ENCODE data around the gene DUOX2.

DNA sequence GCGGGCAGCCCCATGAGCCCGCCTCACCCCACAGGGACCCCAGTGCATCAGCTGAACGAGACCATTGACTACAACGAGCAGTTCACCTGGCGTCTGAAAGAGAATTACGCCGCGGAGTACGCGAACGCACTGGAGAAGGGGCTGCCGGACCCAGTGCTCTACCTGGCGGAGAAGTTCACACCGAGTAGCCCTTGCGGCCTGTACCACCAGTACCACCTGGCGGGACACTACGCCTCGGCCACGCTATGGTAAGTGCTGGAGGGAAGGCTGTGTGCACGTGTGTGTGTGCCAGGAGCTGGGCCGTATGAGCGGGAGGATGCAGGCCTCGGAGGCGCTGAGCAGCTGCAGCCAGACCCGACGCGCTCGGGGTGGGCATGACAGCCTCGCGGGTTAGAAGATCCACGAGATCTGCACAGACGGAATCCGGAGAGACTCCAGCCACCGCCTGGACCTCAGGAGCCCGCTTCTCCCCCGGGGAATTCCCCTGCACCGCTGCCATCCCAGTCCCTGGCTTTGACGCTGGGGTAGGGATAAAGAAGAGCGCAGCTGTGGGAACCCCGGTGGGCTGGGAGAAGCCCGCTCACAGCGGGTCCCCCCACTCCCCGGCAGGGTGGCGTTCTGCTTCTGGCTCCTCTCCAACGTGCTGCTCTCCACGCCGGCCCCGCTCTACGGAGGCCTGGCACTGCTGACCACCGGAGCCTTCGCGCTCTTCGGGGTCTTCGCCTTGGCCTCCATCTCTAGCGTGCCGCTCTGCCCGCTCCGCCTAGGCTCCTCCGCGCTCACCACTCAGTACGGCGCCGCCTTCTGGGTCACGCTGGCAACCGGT, 2.7 kb upstream of the DUOX2 start:
- TF ChIP-seq FOXM1 (IDR thresholded peaks at IDR 0.05; ENCODE audit: borderline replicate concordance) (no peak), TARDBP (IDR thresholded peaks at IDR 0.05) (no peak), SP1 (IDR thresholded peaks at IDR 0.05) (no peak)
